ENCODE measurements around the gene CDYL2. TPM values are rescaled to one million over a fixed set of nuclear protein-coding genes. Genes with fewer than 3 reads are reported as not detected.

Gene CDYL2
- total and polyA plus RNA-seq, 5 donors from 2014 or later = 1.2 to 37.6 (median 1.6) TPM

DNA sequence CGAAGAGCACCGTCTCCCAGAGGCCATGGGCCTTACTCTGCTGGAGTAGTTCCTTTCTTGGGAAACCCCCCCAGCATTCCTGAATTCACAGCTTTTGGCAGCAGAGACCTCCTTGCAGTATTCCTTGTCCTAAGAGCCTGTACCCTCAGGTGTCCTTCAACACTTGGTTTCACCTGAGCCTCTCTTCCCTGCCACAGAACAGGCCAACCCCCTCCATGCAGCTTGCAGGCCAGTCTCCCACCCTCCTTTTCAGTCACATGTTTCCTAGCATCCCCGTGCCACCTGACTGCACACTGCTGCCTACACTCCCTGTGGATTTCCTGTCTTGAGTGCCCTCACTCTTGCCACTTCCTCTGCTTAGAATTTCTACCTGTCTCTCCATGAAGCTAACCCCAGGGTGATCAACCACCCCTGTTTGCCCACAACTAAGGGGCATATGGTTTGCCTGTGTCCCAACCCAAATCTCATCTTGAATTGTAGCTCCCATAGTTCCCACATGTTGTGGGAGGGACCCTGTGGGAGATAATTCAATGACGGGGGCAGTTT lies 198.1 kb downstream of the CDYL2 start:
- Mint-ChIP-seq H3K4me1 (peaks cover 0 to 22% (median 11%) of the 10 kb centered on the region in 4 donors), H3K9me3 (peaks cover 0 to 6% (median 0%) of the 10 kb centered on the region in 7 donors), H3K27me3 (no peaks in the 10 kb centered on the region), H3K36me3 (peaks cover 54% of the 10 kb centered on the region), H3K27ac (peak overlapping the region; percentile 76 to 97 (median 90)), H3K4me3 (peak overlapping the region in 2 of 4 donors; percentile 31 to 48)
- no peaks in the 10 kb centered on the region for H3K27me3 ChIP-seq (ENCODE audit: control insufficient read depth, insufficient read depth, low read length)
- peaks cover 5% of the 10 kb centered on the region for H3K4me1 ChIP-seq (ENCODE audit: control insufficient read depth, insufficient read depth, low read length, poor library complexity, severe bottlenecking)
- ATAC-seq (ENCODE audit: low read depth in 2 of 2) = no peak
- peak in 1 of 3 donors; percentile 33 for DNase-seq
- H3K36me3 ChIP-seq (ENCODE audit: control insufficient read depth, insufficient read depth, low read length) = peaks cover 16% of the 10 kb centered on the region
- H3K4me3 ChIP-seq (ENCODE audit: low read depth, low read length) = no peak overlapping the region
- no peak overlapping the region for H3K27ac ChIP-seq (ENCODE audit: insufficient read depth, low read length, poor library complexity, severe bottlenecking)
- no peaks in the 10 kb centered on the region for H3K9me3 ChIP-seq (ENCODE audit: control insufficient read depth in 2 of 2, low read length in 2 of 2)

DNA sequence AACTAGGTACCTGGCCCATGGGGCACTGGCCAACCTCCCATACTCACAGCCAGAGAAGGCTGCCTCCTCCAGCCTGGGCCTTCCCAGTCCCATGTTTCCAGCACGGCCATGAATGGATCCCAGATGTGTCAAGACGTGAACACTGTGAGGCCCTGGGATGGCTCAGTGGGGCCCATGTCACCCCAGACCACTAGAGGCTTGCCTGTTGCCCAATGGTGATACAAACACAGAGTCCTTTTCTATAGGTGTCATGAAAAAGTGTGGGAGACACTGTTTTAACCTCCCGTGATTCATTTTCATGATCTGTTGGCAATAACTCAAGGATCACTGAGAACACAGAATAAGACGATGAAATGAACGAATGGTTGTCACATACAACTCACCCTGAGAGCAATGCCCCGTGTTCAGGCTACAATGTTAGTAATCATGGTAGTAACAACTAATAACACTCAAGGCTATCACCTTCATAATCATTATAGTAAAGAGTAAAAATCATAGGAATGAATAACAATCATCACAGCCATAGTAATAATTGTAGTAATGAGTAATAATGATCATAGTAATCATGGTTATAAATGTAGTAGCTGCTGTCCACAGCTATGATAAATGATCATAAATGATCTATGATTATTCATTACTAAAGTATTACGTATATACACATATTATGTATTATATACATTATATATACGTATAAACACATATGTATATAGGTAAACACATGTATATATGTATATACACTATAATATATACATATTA lies 199.6 kb downstream of the CDYL2 start:
- Histone ChIP-seq H3K9me3 (ENCODE audit: control insufficient read depth in 2 of 2, low read length in 2 of 2) (no peaks in the 10 kb centered on the region), H3K36me3 (ENCODE audit: control insufficient read depth, insufficient read depth, low read length) (peaks cover 9% of the 10 kb centered on the region), H3K4me1 (ENCODE audit: control insufficient read depth, insufficient read depth, low read length, poor library complexity, severe bottlenecking) (peaks cover 5% of the 10 kb centered on the region), H3K4me3 (ENCODE audit: low read depth, low read length) (no peak overlapping the region), H3K27ac (ENCODE audit: insufficient read depth, low read length, poor library complexity, severe bottlenecking) (no peak overlapping the region), H3K27me3 (ENCODE audit: control insufficient read depth, insufficient read depth, low read length) (no peaks in the 10 kb centered on the region)
- H3K4me3 Mint-ChIP-seq = no peak overlapping the region
- no peak overlapping the region for H3K27ac Mint-ChIP-seq
- H3K27me3 Mint-ChIP-seq = no peaks in the 10 kb centered on the region
- H3K36me3 Mint-ChIP-seq = peaks cover 40% of the 10 kb centered on the region
- H3K4me1 Mint-ChIP-seq = peaks cover 0 to 22% (median 14%) of the 10 kb centered on the region in 4 donors
- H3K9me3 Mint-ChIP-seq = peaks cover 0 to 6% (median 0%) of the 10 kb centered on the region in 7 donors
- ATAC-seq (ENCODE audit: low read depth in 2 of 2) (no peak), DNase-seq (no peak)

GRCh38 chr16:80602894-80603293 lies 201.5 kb downstream of the CDYL2 start:
- Histone ChIP-seq H3K27ac (ENCODE audit: insufficient read depth, low read length, poor library complexity, severe bottlenecking) (no peak overlapping the region), H3K27me3 (ENCODE audit: control insufficient read depth, insufficient read depth, low read length) (no peaks in the 10 kb centered on the region), H3K4me3 (ENCODE audit: low read depth, low read length) (no peak overlapping the region), H3K36me3 (ENCODE audit: control insufficient read depth, insufficient read depth, low read length) (peaks cover 9% of the 10 kb centered on the region), H3K9me3 (ENCODE audit: control insufficient read depth in 2 of 2, low read length in 2 of 2) (no peaks in the 10 kb centered on the region), H3K4me1 (ENCODE audit: control insufficient read depth, insufficient read depth, low read length, poor library complexity, severe bottlenecking) (peaks cover 5% of the 10 kb centered on the region)
- peaks cover 0 to 6% (median 0%) of the 10 kb centered on the region in 7 donors for H3K9me3 Mint-ChIP-seq
- ATAC-seq (ENCODE audit: low read depth in 2 of 2) (no peak), DNase-seq (no peak)
- H3K4me1 Mint-ChIP-seq = peaks cover 0 to 20% (median 12%) of the 10 kb centered on the region in 4 donors
- H3K36me3 Mint-ChIP-seq = peaks cover 26% of the 10 kb centered on the region
- H3K4me3 Mint-ChIP-seq = no peak overlapping the region
- H3K27me3 Mint-ChIP-seq = no peaks in the 10 kb centered on the region
- H3K27ac Mint-ChIP-seq = no peak overlapping the region

DNA sequence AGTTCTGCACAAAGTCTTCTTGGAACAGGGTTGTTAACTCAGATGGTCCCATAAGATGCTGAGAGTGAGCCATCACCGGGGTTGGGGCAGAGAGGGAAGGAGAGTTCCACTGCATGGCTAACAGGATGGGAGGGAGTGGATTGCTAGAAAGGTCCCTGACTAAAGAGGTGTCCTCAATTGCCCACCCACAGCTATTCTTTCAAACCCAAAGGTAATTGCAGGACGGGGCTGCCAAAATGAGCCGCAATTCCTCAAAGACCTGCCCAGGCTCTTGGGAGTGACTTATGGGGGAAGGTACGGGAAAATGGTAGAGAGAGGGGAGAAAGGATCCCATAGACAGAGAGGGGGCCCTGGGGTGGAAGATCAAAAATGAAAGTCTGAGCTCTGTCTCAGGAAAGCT lies 203.2 kb downstream of the CDYL2 start:
- ATAC-seq (ENCODE audit: low read depth in 2 of 2) (no peak), DNase-seq (no peak)
- H3K27ac Mint-ChIP-seq = no peak overlapping the region
- H3K9me3 ChIP-seq (ENCODE audit: control insufficient read depth in 2 of 2, low read length in 2 of 2) = no peaks in the 10 kb centered on the region
- H3K27ac ChIP-seq (ENCODE audit: insufficient read depth, low read length, poor library complexity, severe bottlenecking) = no peak overlapping the region
- peaks cover 4% of the 10 kb centered on the region for H3K36me3 ChIP-seq (ENCODE audit: control insufficient read depth, insufficient read depth, low read length)
- peaks cover 2% of the 10 kb centered on the region for H3K4me1 ChIP-seq (ENCODE audit: control insufficient read depth, insufficient read depth, low read length, poor library complexity, severe bottlenecking)
- no peaks in the 10 kb centered on the region for H3K27me3 ChIP-seq (ENCODE audit: control insufficient read depth, insufficient read depth, low read length)
- peaks cover 0 to 5% (median 2%) of the 10 kb centered on the region in 4 donors for H3K4me1 Mint-ChIP-seq
- H3K4me3 Mint-ChIP-seq = no peak overlapping the region
- H3K27me3 Mint-ChIP-seq = no peaks in the 10 kb centered on the region
- no peak overlapping the region for H3K4me3 ChIP-seq (ENCODE audit: low read depth, low read length)
- peaks cover 0 to 8% (median 2%) of the 10 kb centered on the region in 7 donors for H3K9me3 Mint-ChIP-seq
- H3K36me3 Mint-ChIP-seq = peaks cover 21% of the 10 kb centered on the region

- H3K36me3 Mint-ChIP-seq = peaks cover 17% of the 10 kb centered on the region
- peaks cover 0 to 11% (median 4%) of the 10 kb centered on the region in 7 donors for H3K9me3 Mint-ChIP-seq
- no peak overlapping the region for H3K27ac Mint-ChIP-seq
- ATAC-seq (ENCODE audit: low read depth in 2 of 2) (no peak), DNase-seq (no peak)
- Histone ChIP-seq H3K27me3 (ENCODE audit: control insufficient read depth, insufficient read depth, low read length) (no peaks in the 10 kb centered on the region), H3K36me3 (ENCODE audit: control insufficient read depth, insufficient read depth, low read length) (peaks cover 4% of the 10 kb centered on the region), H3K9me3 (ENCODE audit: control insufficient read depth in 2 of 2, low read length in 2 of 2) (no peaks in the 10 kb centered on the region), H3K4me3 (ENCODE audit: low read depth, low read length) (no peak overlapping the region), H3K4me1 (ENCODE audit: control insufficient read depth, insufficient read depth, low read length, poor library complexity, severe bottlenecking) (no peaks in the 10 kb centered on the region), H3K27ac (ENCODE audit: insufficient read depth, low read length, poor library complexity, severe bottlenecking) (no peak overlapping the region)
- H3K27me3 Mint-ChIP-seq = no peaks in the 10 kb centered on the region
- no peak overlapping the region for H3K4me3 Mint-ChIP-seq
- peaks cover 0 to 5% (median 1%) of the 10 kb centered on the region in 4 donors for H3K4me1 Mint-ChIP-seq
Measured at GRCh38 chr16:80599466-80599865, 204.9 kb downstream of the CDYL2 start.

DNA sequence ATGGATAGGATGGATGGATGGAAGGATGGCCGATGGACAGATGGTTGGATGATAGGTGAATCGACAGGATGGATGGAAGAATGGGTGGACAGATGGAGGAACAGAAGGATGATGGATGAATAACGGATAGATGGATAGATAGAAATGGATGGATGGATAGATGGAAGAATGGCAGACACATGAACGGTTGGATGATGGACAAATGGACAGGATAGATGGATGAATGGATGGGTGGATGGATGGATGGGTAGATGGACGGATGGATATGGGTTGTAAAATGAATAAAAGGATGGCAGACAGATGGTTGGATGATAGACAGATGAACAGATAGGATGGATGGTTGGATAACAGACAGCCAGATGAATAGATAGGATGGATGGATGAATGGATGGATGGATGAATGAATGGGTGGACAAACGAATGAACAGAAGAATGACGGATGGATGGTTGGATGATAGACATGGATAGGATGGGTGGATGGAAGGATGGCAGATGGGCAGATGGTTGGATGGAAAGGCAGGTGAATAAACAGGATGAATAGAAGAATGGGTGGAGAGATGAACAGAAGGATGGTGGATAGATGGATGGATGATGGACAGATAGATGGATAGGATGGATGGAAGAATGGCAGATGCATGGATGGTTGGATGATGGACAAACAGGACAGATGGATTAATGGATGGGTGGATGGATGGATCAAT lies 207.7 kb downstream of the CDYL2 start:
- H3K27ac Mint-ChIP-seq = no peak overlapping the region
- H3K27me3 Mint-ChIP-seq = no peaks in the 10 kb centered on the region
- ATAC-seq (ENCODE audit: low read depth in 2 of 2) (no peak), DNase-seq (no peak)
- H3K4me3 Mint-ChIP-seq = no peak overlapping the region
- Histone ChIP-seq H3K4me3 (ENCODE audit: low read depth, low read length) (no peak overlapping the region), H3K27ac (ENCODE audit: insufficient read depth, low read length, poor library complexity, severe bottlenecking) (no peak overlapping the region), H3K36me3 (ENCODE audit: control insufficient read depth, insufficient read depth, low read length) (no peaks in the 10 kb centered on the region), H3K27me3 (ENCODE audit: control insufficient read depth, insufficient read depth, low read length) (peaks cover 2% of the 10 kb centered on the region), H3K4me1 (ENCODE audit: control insufficient read depth, insufficient read depth, low read length, poor library complexity, severe bottlenecking) (peaks cover 2% of the 10 kb centered on the region), H3K9me3 (ENCODE audit: control insufficient read depth in 2 of 2, low read length in 2 of 2) (no peaks in the 10 kb centered on the region)
- peaks cover 11% of the 10 kb centered on the region for H3K36me3 Mint-ChIP-seq
- H3K4me1 Mint-ChIP-seq = peaks cover 0 to 13% (median 8%) of the 10 kb centered on the region in 4 donors
- H3K9me3 Mint-ChIP-seq = peaks cover 0 to 11% (median 4%) of the 10 kb centered on the region in 7 donors

GRCh38 chr16:80594756-80595155 lies 209.6 kb downstream of the CDYL2 start:
- H3K27me3 ChIP-seq (ENCODE audit: control insufficient read depth, insufficient read depth, low read length) = peaks cover 2% of the 10 kb centered on the region
- no peak overlapping the region for H3K27ac Mint-ChIP-seq
- peaks cover 0 to 11% (median 4%) of the 10 kb centered on the region in 7 donors for H3K9me3 Mint-ChIP-seq
- H3K4me1 ChIP-seq (ENCODE audit: control insufficient read depth, insufficient read depth, low read length, poor library complexity, severe bottlenecking) = peaks cover 12% of the 10 kb centered on the region
- H3K4me3 ChIP-seq (ENCODE audit: low read depth, low read length) = no peak overlapping the region
- H3K4me1 Mint-ChIP-seq = peaks cover 7 to 29% (median 14%) of the 10 kb centered on the region in 4 donors
- no peaks in the 10 kb centered on the region for H3K27me3 Mint-ChIP-seq
- DNase-seq (no peak), ATAC-seq (ENCODE audit: low read depth in 2 of 2) (no peak)
- H3K4me3 Mint-ChIP-seq = no peak overlapping the region
- H3K36me3 Mint-ChIP-seq = peaks cover 11% of the 10 kb centered on the region
- no peaks in the 10 kb centered on the region for H3K9me3 ChIP-seq (ENCODE audit: control insufficient read depth in 2 of 2, low read length in 2 of 2)
- H3K36me3 ChIP-seq (ENCODE audit: control insufficient read depth, insufficient read depth, low read length) = no peaks in the 10 kb centered on the region
- H3K27ac ChIP-seq (ENCODE audit: insufficient read depth, low read length, poor library complexity, severe bottlenecking) = no peak overlapping the region

All from CD4-positive, CD25-positive, alpha-beta regulatory T cell (primary cell).